ENCODE measurements around the gene PIK3R6. TPM values are rescaled to one million over a fixed set of nuclear protein-coding genes. Genes with fewer than 3 reads are reported as not detected.
A peak's percentile ranks its signal among the peaks of the same experiment; 100 is the strongest.

Gene PIK3R6
- total RNA-seq, 1 experiment from 2014 or later = not detected

GRCh38 chr17:8835631-8836364, 31.7 kb downstream of the PIK3R6 start:
- H3K4me3 ChIP-seq = no peak overlapping the region
- H3K27ac ChIP-seq = no peak overlapping the region
- H3K36me3 ChIP-seq = no peaks in the 10 kb centered on the region
- no peak for DNase-seq
- H3K27me3 ChIP-seq = no peaks in the 10 kb centered on the region
- no peaks in the 10 kb centered on the region for H3K9me3 ChIP-seq (replicated peaks)
- H3K4me1 ChIP-seq = no peaks in the 10 kb centered on the region

- Histone ChIP-seq H3K27ac (no peak overlapping the region), H3K4me1 (no peaks in the 10 kb centered on the region), H3K36me3 (no peaks in the 10 kb centered on the region), H3K4me3 (no peak overlapping the region), H3K27me3 (no peaks in the 10 kb centered on the region), H3K9me3 (replicated peaks) (no peaks in the 10 kb centered on the region)
- no peak for DNase-seq
These were observed 32.4 kb downstream of the PIK3R6 start for GRCh38 chr17:8835106-8835505.

GRCh38 chr17:8832711-8833352, 34.6 kb downstream of the PIK3R6 start:
- H3K9me3 ChIP-seq (replicated peaks) = no peaks in the 10 kb centered on the region
- H3K27me3 ChIP-seq = no peaks in the 10 kb centered on the region
- no peaks in the 10 kb centered on the region for H3K36me3 ChIP-seq
- DNase-seq = peak in 1 of 2 experiments; percentile 17
- no peak overlapping the region for H3K27ac ChIP-seq
- H3K4me3 ChIP-seq = no peak overlapping the region
- H3K4me1 ChIP-seq = no peaks in the 10 kb centered on the region

GRCh38 chr17:8831234-8831849, 36.1 kb downstream of the PIK3R6 start:
- H3K4me1 ChIP-seq = no peaks in the 10 kb centered on the region
- no peak overlapping the region for H3K27ac ChIP-seq
- H3K36me3 ChIP-seq = no peaks in the 10 kb centered on the region
- H3K4me3 ChIP-seq = no peak overlapping the region
- no peaks in the 10 kb centered on the region for H3K9me3 ChIP-seq (replicated peaks)
- H3K27me3 ChIP-seq = no peaks in the 10 kb centered on the region
- no peak for DNase-seq

GRCh38 chr17:8830141-8830540, 37.3 kb downstream of the PIK3R6 start:
- Histone ChIP-seq H3K4me3 (no peak overlapping the region), H3K27ac (no peak overlapping the region), H3K4me1 (no peaks in the 10 kb centered on the region), H3K27me3 (no peaks in the 10 kb centered on the region), H3K36me3 (no peaks in the 10 kb centered on the region), H3K9me3 (replicated peaks) (no peaks in the 10 kb centered on the region)
- no peak for DNase-seq

- no peak overlapping the region for H3K4me3 ChIP-seq
- H3K36me3 ChIP-seq = no peaks in the 10 kb centered on the region
- H3K27ac ChIP-seq = no peak overlapping the region
- no peaks in the 10 kb centered on the region for H3K4me1 ChIP-seq
- H3K27me3 ChIP-seq = no peaks in the 10 kb centered on the region
- no peaks in the 10 kb centered on the region for H3K9me3 ChIP-seq (replicated peaks)
- DNase-seq = no peak
These were observed 38.2 kb downstream of the PIK3R6 start for GRCh38 chr17:8829036-8829941.

GRCh38 chr17:8828517-8828875, 39.0 kb downstream of the PIK3R6 start:
- no peak for DNase-seq
- Histone ChIP-seq H3K4me1 (no peaks in the 10 kb centered on the region), H3K36me3 (no peaks in the 10 kb centered on the region), H3K4me3 (no peak overlapping the region), H3K27me3 (no peaks in the 10 kb centered on the region), H3K27ac (no peak overlapping the region), H3K9me3 (replicated peaks) (no peaks in the 10 kb centered on the region)

GRCh38 chr17:8826808-8827435, 40.6 kb downstream of the PIK3R6 start:
- DNase-seq = no peak
- Histone ChIP-seq H3K9me3 (replicated peaks) (no peaks in the 10 kb centered on the region), H3K27me3 (no peaks in the 10 kb centered on the region), H3K4me3 (no peak overlapping the region), H3K36me3 (no peaks in the 10 kb centered on the region), H3K27ac (no peak overlapping the region), H3K4me1 (no peaks in the 10 kb centered on the region)

- no peaks in the 10 kb centered on the region for H3K4me1 ChIP-seq
- H3K36me3 ChIP-seq = no peaks in the 10 kb centered on the region
- H3K9me3 ChIP-seq (replicated peaks) = no peaks in the 10 kb centered on the region
- H3K27me3 ChIP-seq = no peaks in the 10 kb centered on the region
- H3K27ac ChIP-seq = no peak overlapping the region
- H3K4me3 ChIP-seq = no peak overlapping the region
- DNase-seq = no peak
These were observed 41.7 kb downstream of the PIK3R6 start for GRCh38 chr17:8825802-8826201.

GRCh38 chr17:8823279-8823678, 44.2 kb downstream of the PIK3R6 start:
- Histone ChIP-seq H3K36me3 (no peaks in the 10 kb centered on the region), H3K4me3 (no peak overlapping the region), H3K4me1 (no peaks in the 10 kb centered on the region), H3K9me3 (replicated peaks) (no peaks in the 10 kb centered on the region), H3K27ac (no peak overlapping the region), H3K27me3 (no peaks in the 10 kb centered on the region)
- DNase-seq = no peak

GRCh38 chr17:8822401-8823035, 45.0 kb downstream of the PIK3R6 start:
- no peaks in the 10 kb centered on the region for H3K9me3 ChIP-seq (replicated peaks)
- no peaks in the 10 kb centered on the region for H3K36me3 ChIP-seq
- no peak for DNase-seq
- H3K27me3 ChIP-seq = no peaks in the 10 kb centered on the region
- no peaks in the 10 kb centered on the region for H3K4me1 ChIP-seq
- no peak overlapping the region for H3K4me3 ChIP-seq
- no peak overlapping the region for H3K27ac ChIP-seq

- DNase-seq = no peak
- H3K9me3 ChIP-seq (replicated peaks) = no peaks in the 10 kb centered on the region
- no peak overlapping the region for H3K4me3 ChIP-seq
- H3K36me3 ChIP-seq = no peaks in the 10 kb centered on the region
- no peaks in the 10 kb centered on the region for H3K27me3 ChIP-seq
- no peak overlapping the region for H3K27ac ChIP-seq
- H3K4me1 ChIP-seq = no peaks in the 10 kb centered on the region
These were observed 45.9 kb downstream of the PIK3R6 start for GRCh38 chr17:8821446-8822105.

- H3K27ac ChIP-seq = no peak overlapping the region
- H3K4me3 ChIP-seq = no peak overlapping the region
- no peaks in the 10 kb centered on the region for H3K4me1 ChIP-seq
- DNase-seq = no peak
- no peaks in the 10 kb centered on the region for H3K9me3 ChIP-seq (replicated peaks)
- H3K36me3 ChIP-seq = no peaks in the 10 kb centered on the region
- H3K27me3 ChIP-seq = no peaks in the 10 kb centered on the region
These were observed 47.0 kb downstream of the PIK3R6 start for GRCh38 chr17:8820311-8821010.
